Activated CD8-positive, alpha-beta memory T cell treated with anti-CD3 and anti-CD28 coated beads for 4 hours (primary cell): ENCODE results near the gene TALDO1.

ENCODE experiments used
- DNase-seq, 2 donors: peaks; one replicate each; pipeline ENCODE4 v3.0.0-alpha.2; 2020; ENCODE audit warnings: low read depth in 2 of 2

Gene TALDO1

GRCh38 chr11:714436-714835, 32.8 kb upstream of the TALDO1 start:
- no peak for DNase-seq

GRCh38 chr11:719214-720016, 27.8 kb upstream of the TALDO1 start:
- no peak for DNase-seq

- no peak for DNase-seq
Measured at GRCh38 chr11:720017-720641, 27.1 kb upstream of the TALDO1 start.

GRCh38 chr11:720642-721246, 26.5 kb upstream of the TALDO1 start:
- no peak for DNase-seq

GRCh38 chr11:721247-721740, 26.0 kb upstream of the TALDO1 start:
- no peak for DNase-seq

GRCh38 chr11:721741-722345, 25.4 kb upstream of the TALDO1 start:
- no peak for DNase-seq

GRCh38 chr11:722346-722811, 24.9 kb upstream of the TALDO1 start:
- DNase-seq, result no peak

- peak in 1 of 2 donors; percentile 41 for DNase-seq
Measured at GRCh38 chr11:723120-723883, 24.0 kb upstream of the TALDO1 start.

- DNase-seq, result no peak
Measured at GRCh38 chr11:724049-724777, 23.1 kb upstream of the TALDO1 start.

GRCh38 chr11:724778-725386, 22.4 kb upstream of the TALDO1 start:
- no peak for DNase-seq

GRCh38 chr11:725624-726202, 21.6 kb upstream of the TALDO1 start:
- no peak for DNase-seq

GRCh38 chr11:726278-727220, 20.7 kb upstream of the TALDO1 start:
- no peak for DNase-seq

- DNase-seq, result no peak
Measured at GRCh38 chr11:727281-727701, 20.0 kb upstream of the TALDO1 start.

- peak; percentile 55 to 59 for DNase-seq
Measured at GRCh38 chr11:727859-728748, 19.2 kb upstream of the TALDO1 start.

- DNase-seq, result no peak
Measured at GRCh38 chr11:728901-729491, 18.3 kb upstream of the TALDO1 start.

GRCh38 chr11:729492-730074, 17.7 kb upstream of the TALDO1 start:
- no peak for DNase-seq

- DNase-seq, result no peak
Measured at GRCh38 chr11:733072-733471, 14.2 kb upstream of the TALDO1 start.
